Measurements from ENCODE around the gene TRIM37.

TRIM37 gene

DNA sequence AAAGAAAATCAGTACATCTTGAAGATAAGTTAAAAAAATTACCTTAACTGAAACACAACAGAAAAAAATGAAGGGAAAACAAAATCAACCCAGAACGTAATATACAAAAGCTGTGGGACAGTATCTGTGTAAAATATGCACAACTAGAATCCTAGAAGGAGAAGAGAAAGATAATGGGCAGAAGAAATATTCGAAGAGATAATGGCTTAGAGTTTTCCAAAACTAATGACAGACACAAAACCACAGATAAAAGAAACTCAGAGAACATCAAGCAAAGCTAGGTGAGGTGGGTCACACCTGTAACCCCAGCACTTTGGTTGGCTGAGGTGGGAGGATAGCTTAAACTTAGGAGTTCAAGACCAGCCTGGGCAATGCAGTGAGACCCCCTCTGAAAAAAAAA, 117.1 kb downstream of the TRIM37 start:
- TF ChIP-seq ZNF558 (tag by site-specific recombination; IDR thresholded peaks at IDR 0.05) (peak; percentile 98), OSR2 (tag by site-specific recombination; IDR thresholded peaks at IDR 0.05) (no peak)
- H3K4me3 ChIP-seq (ENCODE audit: low read depth, low read length): no peak overlapping the region
- POLR2A ChIA-PET: interaction anchor here (0.7 kb wide), 1 partner anchor 240 kb away, joined by 4 read pairs; no protein-coding TSS in a partner anchor
- no peaks in the 10 kb centered on the region for H3K9me3 ChIP-seq (ENCODE audit: control insufficient read depth, insufficient read depth, low read depth, low read length)
- no peaks in the 10 kb centered on the region; a peak in 2 of 3 replicates for H3K36me3 ChIP-seq (ENCODE audit: control insufficient read depth in 2 of 2, insufficient read depth in 1 of 2, low read length in 2 of 2)
- no peaks in the 10 kb centered on the region for H3K4me1 ChIP-seq (ENCODE audit: control insufficient read depth, insufficient read depth, low read length)
- CTCF ChIA-PET: interaction anchor here (0.5 kb wide), 1 partner anchor 293 kb away, joined by 4 read pairs; no protein-coding TSS in a partner anchor
- H3K27ac ChIP-seq (ENCODE audit: extremely low read depth, low read depth, low read length): no peak overlapping the region

DNA sequence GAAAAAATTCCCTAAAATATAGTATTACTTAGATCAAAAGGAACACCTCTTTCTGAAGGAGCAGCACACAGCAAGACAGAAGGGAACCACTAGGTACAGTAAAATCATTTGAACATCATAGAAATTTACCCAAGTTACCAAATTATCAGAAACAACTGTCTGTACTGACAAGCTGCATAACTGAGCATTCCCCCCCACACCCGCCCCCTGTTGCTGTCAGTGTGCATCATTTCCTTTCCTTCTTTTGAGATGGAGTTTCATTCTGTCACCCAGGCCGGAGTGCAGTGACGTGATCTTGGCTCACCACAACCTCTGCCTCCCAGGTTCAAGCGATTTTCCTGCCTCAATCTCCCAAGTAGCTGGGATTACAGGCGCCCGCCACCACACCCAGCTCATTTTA, 120.7 kb downstream of the TRIM37 start:
- CTCF ChIA-PET: interaction anchor here (1.5 kb wide), 1 partner anchor 14 kb away, joined by 8 read pairs; no protein-coding TSS in a partner anchor

More for the DNA sequence above, 120.7 kb downstream of the TRIM37 start:
- POLR2A ChIA-PET: interaction anchor here (1.4 kb wide), 1 partner anchor 354 kb away, joined by 4 read pairs; no protein-coding TSS in a partner anchor
- no peak for TF ChIP-seq ZNF138 (tag by site-specific recombination; IDR thresholded peaks at IDR 0.05; ENCODE audit: borderline replicate concordance)
- no peak for TF ChIP-seq ZNF843 (tag by site-specific recombination; IDR thresholded peaks at IDR 0.05)
- TF ChIP-seq ZNF174 (tag by site-specific recombination; IDR thresholded peaks at IDR 0.05): no peak
- no peak for TF ChIP-seq ZNF692 (tag by site-specific recombination; IDR thresholded peaks at IDR 0.05)
- TF ChIP-seq, protein P1, sequence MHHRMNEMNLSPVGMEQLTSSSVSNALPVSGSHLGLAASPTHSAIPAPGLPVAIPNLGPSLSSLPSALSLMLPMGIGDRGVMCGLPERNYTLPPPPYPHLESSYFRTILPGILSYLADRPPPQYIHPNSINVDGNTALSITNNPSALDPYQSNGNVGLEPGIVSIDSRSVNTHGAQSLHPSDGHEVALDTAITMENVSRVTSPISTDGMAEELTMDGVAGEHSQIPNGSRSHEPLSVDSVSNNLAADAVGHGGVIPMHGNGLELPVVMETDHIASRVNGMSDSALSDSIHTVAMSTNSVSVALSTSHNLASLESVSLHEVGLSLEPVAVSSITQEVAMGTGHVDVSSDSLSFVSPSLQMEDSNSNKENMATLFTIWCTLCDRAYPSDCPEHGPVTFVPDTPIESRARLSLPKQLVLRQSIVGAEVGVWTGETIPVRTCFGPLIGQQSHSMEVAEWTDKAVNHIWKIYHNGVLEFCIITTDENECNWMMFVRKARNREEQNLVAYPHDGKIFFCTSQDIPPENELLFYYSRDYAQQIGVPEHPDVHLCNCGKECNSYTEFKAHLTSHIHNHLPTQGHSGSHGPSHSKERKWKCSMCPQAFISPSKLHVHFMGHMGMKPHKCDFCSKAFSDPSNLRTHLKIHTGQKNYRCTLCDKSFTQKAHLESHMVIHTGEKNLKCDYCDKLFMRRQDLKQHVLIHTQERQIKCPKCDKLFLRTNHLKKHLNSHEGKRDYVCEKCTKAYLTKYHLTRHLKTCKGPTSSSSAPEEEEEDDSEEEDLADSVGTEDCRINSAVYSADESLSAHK (tag by site-specific recombination; IDR thresholded peaks at IDR 0.05): no peak
- TF ChIP-seq BCL6B (tag by site-specific recombination; IDR thresholded peaks at IDR 0.05): no peak
- TF ChIP-seq, protein P2, sequence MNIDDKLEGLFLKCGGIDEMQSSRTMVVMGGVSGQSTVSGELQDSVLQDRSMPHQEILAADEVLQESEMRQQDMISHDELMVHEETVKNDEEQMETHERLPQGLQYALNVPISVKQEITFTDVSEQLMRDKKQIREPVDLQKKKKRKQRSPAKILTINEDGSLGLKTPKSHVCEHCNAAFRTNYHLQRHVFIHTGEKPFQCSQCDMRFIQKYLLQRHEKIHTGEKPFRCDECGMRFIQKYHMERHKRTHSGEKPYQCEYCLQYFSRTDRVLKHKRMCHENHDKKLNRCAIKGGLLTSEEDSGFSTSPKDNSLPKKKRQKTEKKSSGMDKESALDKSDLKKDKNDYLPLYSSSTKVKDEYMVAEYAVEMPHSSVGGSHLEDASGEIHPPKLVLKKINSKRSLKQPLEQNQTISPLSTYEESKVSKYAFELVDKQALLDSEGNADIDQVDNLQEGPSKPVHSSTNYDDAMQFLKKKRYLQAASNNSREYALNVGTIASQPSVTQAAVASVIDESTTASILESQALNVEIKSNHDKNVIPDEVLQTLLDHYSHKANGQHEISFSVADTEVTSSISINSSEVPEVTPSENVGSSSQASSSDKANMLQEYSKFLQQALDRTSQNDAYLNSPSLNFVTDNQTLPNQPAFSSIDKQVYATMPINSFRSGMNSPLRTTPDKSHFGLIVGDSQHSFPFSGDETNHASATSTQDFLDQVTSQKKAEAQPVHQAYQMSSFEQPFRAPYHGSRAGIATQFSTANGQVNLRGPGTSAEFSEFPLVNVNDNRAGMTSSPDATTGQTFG (tag by site-specific recombination; IDR thresholded peaks at IDR 0.05; ENCODE audit: borderline replicate concordance): no peak
- TF ChIP-seq, protein P3, sequence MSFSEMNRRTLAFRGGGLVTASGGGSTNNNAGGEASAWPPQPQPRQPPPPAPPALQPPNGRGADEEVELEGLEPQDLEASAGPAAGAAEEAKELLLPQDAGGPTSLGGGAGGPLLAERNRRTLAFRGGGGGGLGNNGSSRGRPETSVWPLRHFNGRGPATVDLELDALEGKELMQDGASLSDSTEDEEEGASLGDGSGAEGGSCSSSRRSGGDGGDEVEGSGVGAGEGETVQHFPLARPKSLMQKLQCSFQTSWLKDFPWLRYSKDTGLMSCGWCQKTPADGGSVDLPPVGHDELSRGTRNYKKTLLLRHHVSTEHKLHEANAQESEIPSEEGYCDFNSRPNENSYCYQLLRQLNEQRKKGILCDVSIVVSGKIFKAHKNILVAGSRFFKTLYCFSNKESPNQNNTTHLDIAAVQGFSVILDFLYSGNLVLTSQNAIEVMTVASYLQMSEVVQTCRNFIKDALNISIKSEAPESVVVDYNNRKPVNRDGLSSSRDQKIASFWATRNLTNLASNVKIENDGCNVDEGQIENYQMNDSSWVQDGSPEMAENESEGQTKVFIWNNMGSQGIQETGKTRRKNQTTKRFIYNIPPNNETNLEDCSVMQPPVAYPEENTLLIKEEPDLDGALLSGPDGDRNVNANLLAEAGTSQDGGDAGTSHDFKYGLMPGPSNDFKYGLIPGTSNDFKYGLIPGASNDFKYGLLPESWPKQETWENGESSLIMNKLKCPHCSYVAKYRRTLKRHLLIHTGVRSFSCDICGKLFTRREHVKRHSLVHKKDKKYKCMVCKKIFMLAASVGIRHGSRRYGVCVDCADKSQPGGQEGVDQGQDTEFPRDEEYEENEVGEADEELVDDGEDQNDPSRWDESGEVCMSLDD (tag by site-specific recombination; IDR thresholded peaks at IDR 0.05): no peak
- TF ChIP-seq, protein P4, sequence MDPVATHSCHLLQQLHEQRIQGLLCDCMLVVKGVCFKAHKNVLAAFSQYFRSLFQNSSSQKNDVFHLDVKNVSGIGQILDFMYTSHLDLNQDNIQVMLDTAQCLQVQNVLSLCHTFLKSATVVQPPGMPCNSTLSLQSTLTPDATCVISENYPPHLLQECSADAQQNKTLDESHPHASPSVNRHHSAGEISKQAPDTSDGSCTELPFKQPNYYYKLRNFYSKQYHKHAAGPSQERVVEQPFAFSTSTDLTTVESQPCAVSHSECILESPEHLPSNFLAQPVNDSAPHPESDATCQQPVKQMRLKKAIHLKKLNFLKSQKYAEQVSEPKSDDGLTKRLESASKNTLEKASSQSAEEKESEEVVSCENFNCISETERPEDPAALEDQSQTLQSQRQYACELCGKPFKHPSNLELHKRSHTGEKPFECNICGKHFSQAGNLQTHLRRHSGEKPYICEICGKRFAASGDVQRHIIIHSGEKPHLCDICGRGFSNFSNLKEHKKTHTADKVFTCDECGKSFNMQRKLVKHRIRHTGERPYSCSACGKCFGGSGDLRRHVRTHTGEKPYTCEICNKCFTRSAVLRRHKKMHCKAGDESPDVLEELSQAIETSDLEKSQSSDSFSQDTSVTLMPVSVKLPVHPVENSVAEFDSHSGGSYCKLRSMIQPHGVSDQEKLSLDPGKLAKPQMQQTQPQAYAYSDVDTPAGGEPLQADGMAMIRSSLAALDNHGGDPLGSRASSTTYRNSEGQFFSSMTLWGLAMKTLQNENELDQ (tag by site-specific recombination; IDR thresholded peaks at IDR 0.05; ENCODE audit: low read depth): no peak
- no peak for TF ChIP-seq SCRT1 (tag by site-specific recombination; IDR thresholded peaks at IDR 0.05; ENCODE audit: borderline replicate concordance)
- no peak for TF ChIP-seq ZNF140 (tag by site-specific recombination; IDR thresholded peaks at IDR 0.05)
- TF ChIP-seq ZNF521 (tag by site-specific recombination; IDR thresholded peaks at IDR 0.05): no peak
- TF ChIP-seq ZNF132 (tag by site-specific recombination; IDR thresholded peaks at IDR 0.05; ENCODE audit: borderline replicate concordance): no peak
- TF ChIP-seq ZBTB20 (tag by site-specific recombination; IDR thresholded peaks at IDR 0.05): no peak
- H3K27ac ChIP-seq (ENCODE audit: extremely low read depth, low read depth, low read length): no peak overlapping the region
- no peaks in the 10 kb centered on the region for H3K4me1 ChIP-seq (ENCODE audit: control insufficient read depth, insufficient read depth, low read length)
- no peaks in the 10 kb centered on the region for H3K9me3 ChIP-seq (ENCODE audit: control insufficient read depth, insufficient read depth, low read depth, low read length)
- H3K36me3 ChIP-seq (ENCODE audit: control insufficient read depth in 2 of 2, insufficient read depth in 1 of 2, low read length in 2 of 2): no peaks in the 10 kb centered on the region; a peak in 1 of 3 replicates
- H3K4me3 ChIP-seq (ENCODE audit: low read depth, low read length): no peak overlapping the region
